ENCODE measurements around the gene TNFRSF12A. TPM values are rescaled to one million over a fixed set of nuclear protein-coding genes. Genes with fewer than 3 reads are reported as not detected.

The TNFRSF12A gene
- total and polyA plus RNA-seq, 9 of the 15 experiments (the other 6 are each of a cell fraction or from before 2014, with no cell fraction given) = 0.41 to 61.8 (median 26.5) TPM

DNA sequence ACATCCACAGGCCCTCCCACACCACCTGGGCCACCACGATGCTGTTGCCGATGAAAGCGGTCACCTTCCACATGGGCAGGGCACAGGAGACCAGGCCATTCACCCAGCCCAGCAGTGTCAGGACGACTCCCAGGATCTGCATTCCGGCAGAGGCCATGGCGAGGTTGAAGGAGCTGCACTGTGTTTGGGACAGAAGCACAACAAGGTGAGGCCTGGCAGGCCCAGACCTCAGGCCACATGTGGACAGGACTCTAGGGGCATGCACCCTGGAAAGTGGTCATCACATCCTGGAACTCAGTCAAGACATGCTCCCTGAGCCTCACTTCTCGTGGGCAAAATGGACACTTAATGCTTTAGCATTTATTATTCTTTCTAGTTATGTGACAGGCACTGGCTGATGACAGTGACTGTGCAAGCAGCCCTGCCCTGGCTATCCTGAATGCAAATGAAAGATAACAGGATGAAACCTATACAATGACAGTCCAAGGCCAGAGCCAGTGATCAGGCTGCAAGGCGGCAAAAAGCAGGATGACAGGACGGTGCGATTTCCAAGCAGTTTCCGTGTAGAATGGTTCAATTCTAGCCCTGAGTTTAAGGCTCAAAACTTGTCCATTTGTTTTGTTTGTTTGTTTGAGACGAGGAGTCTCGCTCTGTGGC, 4.2 kb upstream of the TNFRSF12A start (continued):
- TF ChIP-seq, protein P1, sequence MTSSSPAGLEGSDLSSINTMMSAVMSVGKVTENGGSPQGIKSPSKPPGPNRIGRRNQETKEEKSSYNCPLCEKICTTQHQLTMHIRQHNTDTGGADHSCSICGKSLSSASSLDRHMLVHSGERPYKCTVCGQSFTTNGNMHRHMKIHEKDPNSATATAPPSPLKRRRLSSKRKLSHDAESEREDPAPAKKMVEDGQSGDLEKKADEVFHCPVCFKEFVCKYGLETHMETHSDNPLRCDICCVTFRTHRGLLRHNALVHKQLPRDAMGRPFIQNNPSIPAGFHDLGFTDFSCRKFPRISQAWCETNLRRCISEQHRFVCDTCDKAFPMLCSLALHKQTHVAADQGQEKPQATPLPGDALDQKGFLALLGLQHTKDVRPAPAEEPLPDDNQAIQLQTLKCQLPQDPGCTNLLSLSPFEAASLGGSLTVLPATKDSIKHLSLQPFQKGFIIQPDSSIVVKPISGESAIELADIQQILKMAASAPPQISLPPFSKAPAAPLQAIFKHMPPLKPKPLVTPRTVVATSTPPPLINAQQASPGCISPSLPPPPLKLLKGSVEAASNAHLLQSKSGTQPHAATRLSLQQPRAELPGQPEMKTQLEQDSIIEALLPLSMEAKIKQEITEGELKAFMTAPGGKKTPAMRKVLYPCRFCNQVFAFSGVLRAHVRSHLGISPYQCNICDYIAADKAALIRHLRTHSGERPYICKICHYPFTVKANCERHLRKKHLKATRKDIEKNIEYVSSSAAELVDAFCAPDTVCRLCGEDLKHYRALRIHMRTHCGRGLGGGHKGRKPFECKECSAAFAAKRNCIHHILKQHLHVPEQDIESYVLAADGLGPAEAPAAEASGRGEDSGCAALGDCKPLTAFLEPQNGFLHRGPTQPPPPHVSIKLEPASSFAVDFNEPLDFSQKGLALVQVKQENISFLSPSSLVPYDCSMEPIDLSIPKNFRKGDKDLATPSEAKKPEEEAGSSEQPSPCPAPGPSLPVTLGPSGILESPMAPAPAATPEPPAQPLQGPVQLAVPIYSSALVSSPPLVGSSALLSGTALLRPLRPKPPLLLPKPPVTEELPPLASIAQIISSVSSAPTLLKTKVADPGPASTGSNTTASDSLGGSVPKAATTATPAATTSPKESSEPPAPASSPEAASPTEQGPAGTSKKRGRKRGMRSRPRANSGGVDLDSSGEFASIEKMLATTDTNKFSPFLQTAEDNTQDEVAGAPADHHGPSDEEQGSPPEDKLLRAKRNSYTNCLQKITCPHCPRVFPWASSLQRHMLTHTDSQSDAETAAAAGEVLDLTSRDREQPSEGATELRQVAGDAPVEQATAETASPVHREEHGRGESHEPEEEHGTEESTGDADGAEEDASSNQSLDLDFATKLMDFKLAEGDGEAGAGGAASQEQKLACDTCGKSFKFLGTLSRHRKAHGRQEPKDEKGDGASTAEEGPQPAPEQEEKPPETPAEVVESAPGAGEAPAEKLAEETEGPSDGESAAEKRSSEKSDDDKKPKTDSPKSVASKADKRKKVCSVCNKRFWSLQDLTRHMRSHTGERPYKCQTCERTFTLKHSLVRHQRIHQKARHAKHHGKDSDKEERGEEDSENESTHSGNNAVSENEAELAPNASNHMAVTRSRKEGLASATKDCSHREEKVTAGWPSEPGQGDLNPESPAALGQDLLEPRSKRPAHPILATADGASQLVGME (CRISPR knock-in tag; IDR thresholded peaks at IDR 0.05) = no peak
- no peak for TF ChIP-seq SMAD3 (CRISPR knock-in tag; conservative IDR thresholded peaks at IDR 0.05)
- TF ChIP-seq, protein P2, sequence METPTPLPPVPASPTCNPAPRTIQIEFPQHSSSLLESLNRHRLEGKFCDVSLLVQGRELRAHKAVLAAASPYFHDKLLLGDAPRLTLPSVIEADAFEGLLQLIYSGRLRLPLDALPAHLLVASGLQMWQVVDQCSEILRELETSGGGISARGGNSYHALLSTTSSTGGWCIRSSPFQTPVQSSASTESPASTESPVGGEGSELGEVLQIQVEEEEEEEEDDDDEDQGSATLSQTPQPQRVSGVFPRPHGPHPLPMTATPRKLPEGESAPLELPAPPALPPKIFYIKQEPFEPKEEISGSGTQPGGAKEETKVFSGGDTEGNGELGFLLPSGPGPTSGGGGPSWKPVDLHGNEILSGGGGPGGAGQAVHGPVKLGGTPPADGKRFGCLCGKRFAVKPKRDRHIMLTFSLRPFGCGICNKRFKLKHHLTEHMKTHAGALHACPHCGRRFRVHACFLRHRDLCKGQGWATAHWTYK (CRISPR knock-in tag; IDR thresholded peaks at IDR 0.05) = no peak
- no peak for TF ChIP-seq DACH1 (IDR thresholded peaks at IDR 0.05; ENCODE audit: partially characterized antibody)
- no peak for TF ChIP-seq SIN3A (IDR thresholded peaks at IDR 0.05; ENCODE audit: borderline replicate concordance in 2 of 2, control insufficient read depth in 1 of 2, low read depth in 2 of 2, low read length in 2 of 2)
- TF ChIP-seq, protein P3, sequence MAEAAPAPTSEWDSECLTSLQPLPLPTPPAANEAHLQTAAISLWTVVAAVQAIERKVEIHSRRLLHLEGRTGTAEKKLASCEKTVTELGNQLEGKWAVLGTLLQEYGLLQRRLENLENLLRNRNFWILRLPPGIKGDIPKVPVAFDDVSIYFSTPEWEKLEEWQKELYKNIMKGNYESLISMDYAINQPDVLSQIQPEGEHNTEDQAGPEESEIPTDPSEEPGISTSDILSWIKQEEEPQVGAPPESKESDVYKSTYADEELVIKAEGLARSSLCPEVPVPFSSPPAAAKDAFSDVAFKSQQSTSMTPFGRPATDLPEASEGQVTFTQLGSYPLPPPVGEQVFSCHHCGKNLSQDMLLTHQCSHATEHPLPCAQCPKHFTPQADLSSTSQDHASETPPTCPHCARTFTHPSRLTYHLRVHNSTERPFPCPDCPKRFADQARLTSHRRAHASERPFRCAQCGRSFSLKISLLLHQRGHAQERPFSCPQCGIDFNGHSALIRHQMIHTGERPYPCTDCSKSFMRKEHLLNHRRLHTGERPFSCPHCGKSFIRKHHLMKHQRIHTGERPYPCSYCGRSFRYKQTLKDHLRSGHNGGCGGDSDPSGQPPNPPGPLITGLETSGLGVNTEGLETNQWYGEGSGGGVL (CRISPR knock-in tag; IDR thresholded peaks at IDR 0.05) = no peak
- TF ChIP-seq, protein P4, sequence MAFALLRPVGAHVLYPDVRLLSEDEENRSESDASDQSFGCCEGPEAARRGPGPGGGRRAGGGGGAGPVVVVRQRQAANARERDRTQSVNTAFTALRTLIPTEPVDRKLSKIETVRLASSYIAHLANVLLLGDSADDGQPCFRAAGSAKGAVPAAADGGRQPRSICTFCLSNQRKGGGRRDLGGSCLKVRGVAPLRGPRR (CRISPR knock-in tag; IDR thresholded peaks at IDR 0.05) = no peak
- TF ChIP-seq RCOR1 (IDR thresholded peaks at IDR 0.05; ENCODE audit: borderline replicate concordance in 1 of 2, low read depth in 2 of 2, low read length in 2 of 2) = peak in 1 of 2 experiments; percentile 41; a peak in 1 of 4 replicates
- no peak for TF ChIP-seq POLR2AphosphoS2 (IDR thresholded peaks at IDR 0.05; ENCODE audit: low read length)
- TF ChIP-seq, protein P5, sequence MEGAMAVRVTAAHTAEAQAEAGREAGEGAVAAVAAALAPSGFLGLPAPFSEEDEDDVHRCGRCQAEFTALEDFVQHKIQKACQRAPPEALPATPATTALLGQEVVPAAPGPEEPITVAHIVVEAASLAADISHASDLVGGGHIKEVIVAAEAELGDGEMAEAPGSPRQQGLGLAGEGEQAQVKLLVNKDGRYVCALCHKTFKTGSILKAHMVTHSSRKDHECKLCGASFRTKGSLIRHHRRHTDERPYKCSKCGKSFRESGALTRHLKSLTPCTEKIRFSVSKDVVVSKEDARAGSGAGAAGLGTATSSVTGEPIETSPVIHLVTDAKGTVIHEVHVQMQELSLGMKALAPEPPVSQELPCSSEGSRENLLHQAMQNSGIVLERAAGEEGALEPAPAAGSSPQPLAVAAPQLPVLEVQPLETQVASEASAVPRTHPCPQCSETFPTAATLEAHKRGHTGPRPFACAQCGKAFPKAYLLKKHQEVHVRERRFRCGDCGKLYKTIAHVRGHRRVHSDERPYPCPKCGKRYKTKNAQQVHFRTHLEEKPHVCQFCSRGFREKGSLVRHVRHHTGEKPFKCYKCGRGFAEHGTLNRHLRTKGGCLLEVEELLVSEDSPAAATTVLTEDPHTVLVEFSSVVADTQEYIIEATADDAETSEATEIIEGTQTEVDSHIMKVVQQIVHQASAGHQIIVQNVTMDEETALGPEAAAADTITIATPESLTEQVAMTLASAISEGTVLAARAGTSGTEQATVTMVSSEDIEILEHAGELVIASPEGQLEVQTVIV (CRISPR knock-in tag; IDR thresholded peaks at IDR 0.05; ENCODE audit: borderline replicate concordance) = no peak
- TF ChIP-seq LEF1 (IDR thresholded peaks at IDR 0.05) = no peak
- TF ChIP-seq KAT8 (IDR thresholded peaks at IDR 0.05; ENCODE audit: low read depth) = no peak
- TF ChIP-seq ELF2 (CRISPR knock-in tag; IDR thresholded peaks at IDR 0.05) = no peak
- TF ChIP-seq KAT7 (CRISPR knock-in tag; IDR thresholded peaks at IDR 0.05; ENCODE audit: borderline replicate concordance) = no peak
- no peak for TF ChIP-seq NCOA6 (IDR thresholded peaks at IDR 0.05)
- no peak for TF ChIP-seq PHF21A (IDR thresholded peaks at IDR 0.05; ENCODE audit: borderline replicate concordance, low read depth)

Measured in K562 (cell line).